Measurements from ENCODE around the gene FHIT. TPM values are rescaled to one million over a fixed set of nuclear protein-coding genes. Genes with fewer than 3 reads are reported as not detected.
"Not testable (repeated sequence)": the region's sequence is repeated elsewhere in the genome, so short reads cannot be mapped to it uniquely, and the experiment has no call there.

The FHIT gene
- polyA plus RNA-seq, 1 experiment = 0.11 TPM

DNA sequence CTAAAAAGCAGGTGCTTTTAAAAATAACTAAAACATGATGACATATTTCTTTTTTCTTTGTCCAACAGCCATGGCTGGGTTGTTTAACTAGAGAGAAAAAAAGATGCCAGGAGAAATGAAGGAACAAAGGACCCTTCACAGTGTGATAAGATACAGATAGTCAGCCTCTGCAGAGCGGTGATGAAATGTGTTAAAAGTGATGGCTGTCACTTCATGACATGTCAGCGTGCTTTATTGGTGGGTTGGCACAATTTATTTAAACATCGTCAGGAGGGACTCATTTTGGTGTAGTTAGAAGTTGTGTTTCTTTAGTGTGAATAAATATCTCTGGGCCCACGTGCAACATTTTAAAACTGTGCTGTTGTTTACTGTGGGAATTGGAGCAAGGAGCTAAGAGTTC, 1314.1 kb downstream of the FHIT start:
- POLR2A ChIA-PET = no interaction called here
- no peak for TF ChIP-seq CTCF (IDR thresholded peaks at IDR 0.05; ENCODE audit: insufficient read depth, low read depth, low read length)
- no peak overlapping the region for H3K4me3 ChIP-seq (ENCODE audit: low read depth, low read length)
- H3K36me3 ChIP-seq (ENCODE audit: control insufficient read depth, insufficient read depth, low read length) = no peaks in the 10 kb centered on the region
- no peak for DNase-seq (ENCODE audit: low read depth)
- CTCF ChIA-PET = no interaction called here
- H3K27me3 ChIP-seq (ENCODE audit: control insufficient read depth, insufficient read depth, low read length) = no peaks in the 10 kb centered on the region

DNA sequence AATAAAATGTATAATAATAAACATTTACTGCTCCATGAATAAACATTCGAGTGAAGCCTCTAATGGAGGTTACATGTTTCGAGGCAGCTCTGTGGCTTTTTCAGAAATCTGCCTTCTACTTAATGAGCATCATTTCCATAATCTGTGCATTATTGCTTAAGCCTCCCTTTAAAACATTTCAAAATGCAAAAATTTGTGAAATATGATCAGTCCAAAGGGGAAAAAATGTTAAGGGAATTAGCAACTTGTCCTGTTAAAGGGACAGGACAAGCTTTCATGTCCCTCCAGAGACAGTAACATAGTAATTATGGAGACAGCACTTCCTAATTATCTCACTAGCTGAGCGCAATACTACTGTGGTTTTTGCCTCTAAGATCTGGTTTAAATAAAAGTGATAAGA, 1314.8 kb downstream of the FHIT start:
- ChIA-PET POLR2A (no interaction called here), CTCF (no interaction called here)
- no peak overlapping the region for H3K4me3 ChIP-seq (ENCODE audit: low read depth, low read length)
- H3K36me3 ChIP-seq (ENCODE audit: control insufficient read depth, insufficient read depth, low read length) = no peaks in the 10 kb centered on the region
- DNase-seq (ENCODE audit: low read depth) = no peak
- H3K27me3 ChIP-seq (ENCODE audit: control insufficient read depth, insufficient read depth, low read length) = no peaks in the 10 kb centered on the region
- TF ChIP-seq CTCF (IDR thresholded peaks at IDR 0.05; ENCODE audit: insufficient read depth, low read depth, low read length) = no peak

DNA sequence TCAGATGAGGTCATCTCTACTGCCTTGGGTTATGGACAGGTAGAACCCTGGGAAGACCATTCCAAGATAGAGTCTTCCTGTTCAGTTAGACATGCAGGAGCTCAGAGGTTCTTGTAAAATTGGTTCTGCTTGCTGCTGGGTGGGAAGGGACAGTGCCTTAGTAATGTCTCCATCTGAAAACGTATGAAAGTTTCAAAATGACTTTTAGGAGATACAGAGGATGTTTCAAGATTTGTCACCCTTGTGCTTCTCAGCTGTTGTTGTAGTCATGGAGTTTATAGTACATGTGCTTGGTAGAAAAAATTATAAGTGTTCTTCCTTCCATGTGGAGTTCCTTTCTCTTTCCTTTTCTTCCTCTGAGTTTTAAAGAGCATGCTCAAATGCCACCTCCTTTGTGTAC, 1316.2 kb downstream of the FHIT start:
- no peaks in the 10 kb centered on the region for H3K36me3 ChIP-seq (ENCODE audit: control insufficient read depth, insufficient read depth, low read length)
- ChIA-PET CTCF (no interaction called here), POLR2A (no interaction called here)
- TF ChIP-seq CTCF (IDR thresholded peaks at IDR 0.05; ENCODE audit: insufficient read depth, low read depth, low read length) = no peak
- no peak overlapping the region for H3K4me3 ChIP-seq (ENCODE audit: low read depth, low read length)
- H3K27me3 ChIP-seq (ENCODE audit: control insufficient read depth, insufficient read depth, low read length) = no peaks in the 10 kb centered on the region
- DNase-seq (ENCODE audit: low read depth) = no peak

DNA sequence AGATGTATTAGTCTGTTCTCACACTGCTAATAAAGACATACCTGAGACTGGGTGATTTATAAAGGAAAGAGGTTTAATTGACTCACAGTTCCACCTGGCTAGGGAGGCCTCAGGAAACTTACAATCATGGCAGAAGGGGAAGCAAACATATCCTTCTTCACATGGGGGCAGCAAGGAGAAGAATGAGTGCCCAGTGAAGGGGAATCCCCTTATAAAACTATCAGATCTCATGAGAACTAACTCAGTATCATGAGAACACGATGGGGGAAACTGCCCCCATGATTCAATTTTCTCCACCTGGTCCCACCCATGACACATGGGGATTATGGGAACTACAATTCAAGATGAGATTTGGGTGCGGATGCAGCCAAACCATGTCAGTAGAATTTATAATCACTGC, 1316.7 kb downstream of the FHIT start:
- H3K27me3 ChIP-seq (ENCODE audit: control insufficient read depth, insufficient read depth, low read length); DNase-seq (ENCODE audit: low read depth); POLR2A ChIA-PET; H3K36me3 ChIP-seq (ENCODE audit: control insufficient read depth, insufficient read depth, low read length); CTCF ChIA-PET; H3K4me3 ChIP-seq (ENCODE audit: low read depth, low read length): not testable (repeated sequence)

DNA sequence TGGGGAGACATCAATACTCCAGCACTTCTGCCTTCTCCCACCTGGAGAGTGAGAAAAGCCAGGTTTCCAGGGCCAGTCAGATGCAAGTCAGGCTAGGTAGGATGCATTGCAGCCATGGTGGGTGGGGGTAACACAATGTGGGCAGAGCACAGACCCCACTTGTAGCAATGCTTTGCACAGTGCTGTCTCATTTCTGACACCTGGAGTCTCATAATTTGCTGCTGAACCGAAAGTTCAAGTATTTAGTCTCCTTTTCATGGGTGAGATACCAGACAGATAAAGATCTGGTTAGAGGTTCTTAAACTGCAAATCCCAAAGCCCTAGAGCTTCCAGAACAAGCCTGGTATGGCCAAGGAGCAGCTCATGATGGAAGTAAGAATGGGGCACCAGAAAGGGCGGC, 1321.1 kb downstream of the FHIT start:
- H3K27me3 ChIP-seq (ENCODE audit: control insufficient read depth, insufficient read depth, low read length) = no peaks in the 10 kb centered on the region
- CTCF ChIA-PET = no interaction called here
- POLR2A ChIA-PET = no interaction called here

More for the DNA sequence above, 1321.1 kb downstream of the FHIT start:
- Histone ChIP-seq H3K36me3 (ENCODE audit: control insufficient read depth, insufficient read depth, low read length) (no peaks in the 10 kb centered on the region), H3K4me3 (ENCODE audit: low read depth, low read length) (no peak overlapping the region)
- DNase-seq (ENCODE audit: low read depth) = no peak
- no peak for TF ChIP-seq CTCF (IDR thresholded peaks at IDR 0.05; ENCODE audit: insufficient read depth, low read depth, low read length)

Data from BJ (cell line).